Measurements from ENCODE around the gene IRF2BPL. TPM values are rescaled to one million over a fixed set of nuclear protein-coding genes. Genes with fewer than 3 reads are reported as not detected.

The IRF2BPL gene
- total RNA-seq, 1 experiment from 2014 or later, result 24.7 TPM

GRCh38 chr14:77031759-77032490, 3.4 kb upstream of the IRF2BPL start:
- H3K4me1 ChIP-seq, result peaks cover 32% of the 10 kb centered on the region
- Mint-ChIP-seq H3K4me1 (ENCODE audit: low read depth, unreplicated experiment) (peaks cover 33% of the 10 kb centered on the region), H3K27me3 (ENCODE audit: insufficient read depth, unreplicated experiment) (no peaks in the 10 kb centered on the region), H3K36me3 (ENCODE audit: insufficient read depth, unreplicated experiment) (peaks cover 16% of the 10 kb centered on the region), H3K4me3 (ENCODE audit: unreplicated experiment) (peak overlapping the region; percentile 79), H3K9me3 (ENCODE audit: unreplicated experiment) (no peaks in the 10 kb centered on the region), H3K27ac (ENCODE audit: unreplicated experiment) (peak overlapping the region; percentile 93)
- no peaks in the 10 kb centered on the region for H3K9me3 ChIP-seq
- intact Hi-C loops (cut with micrococcal nuclease; ENCODE audit: unreplicated experiment), result no loop called here
- DNase-seq, result no peak
- H3K4me3 ChIP-seq (ENCODE audit: low read depth, low read length), result no peak overlapping the region
- no TSS peak for BruUV-seq (replicated peaks)
- ChIA-PET POLR2A (no interaction called here), CTCF (no interaction called here)
- TF ChIP-seq CTCF (IDR thresholded peaks at IDR 0.05; ENCODE audit: insufficient read depth in 1 of 2, low read depth in 1 of 2, low read length in 1 of 2, severe bottlenecking in 1 of 2, unreplicated experiment in 1 of 2), result no peak
- H3K27me3 ChIP-seq (replicated peaks; ENCODE audit: control insufficient read depth, insufficient read depth, low read length), result no peaks in the 10 kb centered on the region
- H3K36me3 ChIP-seq (ENCODE audit: control insufficient read depth, insufficient read depth, low read length), result no peaks in the 10 kb centered on the region

- peaks cover 57% of the 10 kb centered on the region for H3K4me1 ChIP-seq
- Mint-ChIP-seq H3K27ac (ENCODE audit: unreplicated experiment) (peak overlapping the region; percentile 92), H3K4me3 (ENCODE audit: unreplicated experiment) (peak overlapping the region; percentile 89), H3K36me3 (ENCODE audit: insufficient read depth, unreplicated experiment) (peaks cover 17% of the 10 kb centered on the region), H3K4me1 (ENCODE audit: low read depth, unreplicated experiment) (peaks cover 34% of the 10 kb centered on the region), H3K9me3 (ENCODE audit: unreplicated experiment) (no peaks in the 10 kb centered on the region), H3K27me3 (ENCODE audit: insufficient read depth, unreplicated experiment) (no peaks in the 10 kb centered on the region)
- intact Hi-C loops (cut with micrococcal nuclease; ENCODE audit: unreplicated experiment), result loop anchor here (2.0 kb wide), 1 partner anchor 17 kb away; no protein-coding TSS in a partner anchor
- H3K9me3 ChIP-seq, result no peaks in the 10 kb centered on the region
- DNase-seq, result peak; percentile 71 to 73
- no peaks in the 10 kb centered on the region for H3K27me3 ChIP-seq (replicated peaks; ENCODE audit: control insufficient read depth, insufficient read depth, low read length)
- H3K36me3 ChIP-seq (ENCODE audit: control insufficient read depth, insufficient read depth, low read length), result no peaks in the 10 kb centered on the region
- POLR2A ChIA-PET, result interaction anchor here (0.6 kb wide), 1 partner anchor 19 kb away, joined by 3 read pairs; no protein-coding TSS in a partner anchor
- H3K4me3 ChIP-seq (ENCODE audit: low read depth, low read length), result peak overlapping the region; percentile 90
- CTCF ChIA-PET, result interaction anchor here (0.5 to 1.2 kb wide), 3 partner anchors 17 to 115 kb away, joined by 3 to 5 read pairs (median 4); no protein-coding TSS in a partner anchor
- peak in 1 of 2 experiments; percentile 25 for TF ChIP-seq CTCF (IDR thresholded peaks at IDR 0.05; ENCODE audit: insufficient read depth in 1 of 2, low read depth in 1 of 2, low read length in 1 of 2, severe bottlenecking in 1 of 2, unreplicated experiment in 1 of 2)
- BruUV-seq (replicated peaks), result TSS peak; percentile 32
Measured at GRCh38 chr14:77027538-77028383, 747 bp downstream of the IRF2BPL start.

GRCh38 chr14:77026930-77027537, 1.5 kb downstream of the IRF2BPL start:
- DNase-seq, result peak in 1 of 2 experiments; percentile 59
- Histone ChIP-seq H3K4me3 (ENCODE audit: low read depth, low read length) (peak overlapping the region; percentile 90), H3K36me3 (ENCODE audit: control insufficient read depth, insufficient read depth, low read length) (no peaks in the 10 kb centered on the region), H3K9me3 (no peaks in the 10 kb centered on the region), H3K4me1 (peaks cover 55% of the 10 kb centered on the region), H3K27me3 (replicated peaks; ENCODE audit: control insufficient read depth, insufficient read depth, low read length) (no peaks in the 10 kb centered on the region)
- no peaks in the 10 kb centered on the region for H3K9me3 Mint-ChIP-seq (ENCODE audit: unreplicated experiment)
- H3K36me3 Mint-ChIP-seq (ENCODE audit: insufficient read depth, unreplicated experiment), result peaks cover 17% of the 10 kb centered on the region
- peaks cover 34% of the 10 kb centered on the region for H3K4me1 Mint-ChIP-seq (ENCODE audit: low read depth, unreplicated experiment)
- ChIA-PET POLR2A (no interaction called here), CTCF (interaction anchor here (1.2 kb wide), 1 partner anchor 66 kb away, joined by 5 read pairs; no protein-coding TSS in a partner anchor)
- intact Hi-C loops (cut with micrococcal nuclease; ENCODE audit: unreplicated experiment), result no loop called here
- peak overlapping the region; percentile 89 for H3K4me3 Mint-ChIP-seq (ENCODE audit: unreplicated experiment)
- H3K27me3 Mint-ChIP-seq (ENCODE audit: insufficient read depth, unreplicated experiment), result no peaks in the 10 kb centered on the region
- no peak for TF ChIP-seq CTCF (IDR thresholded peaks at IDR 0.05; ENCODE audit: insufficient read depth in 1 of 2, low read depth in 1 of 2, low read length in 1 of 2, severe bottlenecking in 1 of 2, unreplicated experiment in 1 of 2)
- H3K27ac Mint-ChIP-seq (ENCODE audit: unreplicated experiment), result no peak overlapping the region
- BruUV-seq (replicated peaks), result no TSS peak
